ENCODE results near the gene AMPH. TPM values are rescaled to one million over a fixed set of nuclear protein-coding genes. Genes with fewer than 3 reads are reported as not detected.
A peak's percentile ranks its signal among the peaks of the same experiment; 100 is the strongest.
"Not testable (repeated sequence)": the region's sequence is repeated elsewhere in the genome, so short reads cannot be mapped to it uniquely, and the experiment has no call there.

Gene AMPH
- total RNA-seq, 1 experiment from 2014 or later = not detected

DNA sequence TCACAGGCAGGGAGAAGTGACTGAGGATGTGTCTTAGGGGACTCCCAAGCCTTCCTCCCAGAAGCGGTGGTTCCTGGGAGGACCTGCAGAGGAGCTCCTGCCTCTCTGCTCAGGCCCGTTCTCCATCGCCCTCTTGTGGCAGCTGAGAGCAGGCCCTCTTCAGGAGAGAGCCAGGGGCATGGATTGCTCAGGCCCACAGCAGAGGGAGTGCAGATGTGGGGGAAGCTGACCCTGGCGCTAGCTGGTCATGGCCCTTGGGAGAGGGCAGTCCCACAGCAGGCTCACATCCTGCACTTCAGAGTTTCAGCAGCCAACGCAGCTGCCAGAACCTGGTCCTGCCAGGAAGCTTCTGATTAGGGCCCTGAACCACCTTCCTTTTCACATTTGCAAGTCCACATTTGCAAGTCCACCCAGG is 263.0 kb downstream of the AMPH start:
- Histone ChIP-seq H3K4me3 (ENCODE audit: low read length) (no peak overlapping the region), H3K4me1 (ENCODE audit: low read length) (peaks cover 7% of the 10 kb centered on the region), H3K27me3 (ENCODE audit: low read length) (no peaks in the 10 kb centered on the region), H3K27ac (ENCODE audit: low read length) (no peak overlapping the region), H2AFZ (ENCODE audit: low read length) (no peak overlapping the region), H4K20me1 (ENCODE audit: insufficient read depth, low read depth, low read length) (no peaks in the 10 kb centered on the region), H3K9me3 (ENCODE audit: low read length) (no peaks in the 10 kb centered on the region), H3K36me3 (ENCODE audit: insufficient read depth, low read length) (no peaks in the 10 kb centered on the region), H3K79me2 (ENCODE audit: low read length) (peaks cover 70% of the 10 kb centered on the region), H3K9me2 (replicated peaks; ENCODE audit: insufficient read depth, low read length) (no peaks in the 10 kb centered on the region), H3K9ac (ENCODE audit: low read length) (no peak overlapping the region), H3K4me2 (ENCODE audit: low read depth, low read length, poor library complexity, severe bottlenecking) (no peak overlapping the region)
- DNase-seq = peak; percentile 87

DNA sequence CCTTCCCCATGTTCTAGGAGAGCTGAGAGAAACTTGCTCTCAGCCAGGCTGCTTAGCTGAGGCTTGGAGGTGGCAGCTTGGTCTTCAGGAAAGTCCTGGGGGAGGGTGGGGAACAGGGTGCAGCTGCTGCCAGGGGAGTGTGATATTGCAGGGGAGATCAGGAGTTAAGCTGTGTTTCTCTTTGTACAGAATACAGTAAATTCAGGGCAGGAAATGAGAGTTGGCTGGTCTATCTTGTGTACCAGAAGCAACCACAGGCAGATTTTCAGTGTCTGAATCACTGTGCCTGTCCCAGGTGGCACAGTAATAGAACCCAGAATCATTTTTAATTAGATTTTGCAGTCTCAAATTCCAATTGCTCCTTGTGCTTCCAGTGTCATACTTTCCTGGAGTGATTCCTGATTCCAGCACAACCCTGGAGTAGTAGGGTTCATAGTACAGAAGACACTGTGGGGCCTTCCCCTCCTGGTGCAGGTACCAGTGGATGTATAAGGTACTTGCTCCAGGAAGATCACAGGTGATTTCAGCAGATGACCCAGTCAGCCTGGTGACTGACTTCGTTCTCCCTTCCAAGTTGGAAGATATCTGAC is 263.8 kb downstream of the AMPH start:
- no peaks in the 10 kb centered on the region for H3K9me3 ChIP-seq (ENCODE audit: low read length)
- no peak overlapping the region for H2AFZ ChIP-seq (ENCODE audit: low read length)
- no peak overlapping the region for H3K9ac ChIP-seq (ENCODE audit: low read length)
- H3K4me1 ChIP-seq (ENCODE audit: low read length) = peaks cover 7% of the 10 kb centered on the region
- H3K36me3 ChIP-seq (ENCODE audit: insufficient read depth, low read length) = no peaks in the 10 kb centered on the region
- H3K79me2 ChIP-seq (ENCODE audit: low read length) = peaks cover 71% of the 10 kb centered on the region
- no peaks in the 10 kb centered on the region for H3K9me2 ChIP-seq (replicated peaks; ENCODE audit: insufficient read depth, low read length)
- DNase-seq = no peak
- H3K27me3 ChIP-seq (ENCODE audit: low read length) = no peaks in the 10 kb centered on the region
- no peak overlapping the region for H3K4me2 ChIP-seq (ENCODE audit: low read depth, low read length, poor library complexity, severe bottlenecking)
- H3K27ac ChIP-seq (ENCODE audit: low read length) = 0 out of 2 replicates have a peak overlapping the region, but pooled peaks have one; percentile 18
- no peak overlapping the region for H3K4me3 ChIP-seq (ENCODE audit: low read length)
- H4K20me1 ChIP-seq (ENCODE audit: insufficient read depth, low read depth, low read length) = no peaks in the 10 kb centered on the region

DNA sequence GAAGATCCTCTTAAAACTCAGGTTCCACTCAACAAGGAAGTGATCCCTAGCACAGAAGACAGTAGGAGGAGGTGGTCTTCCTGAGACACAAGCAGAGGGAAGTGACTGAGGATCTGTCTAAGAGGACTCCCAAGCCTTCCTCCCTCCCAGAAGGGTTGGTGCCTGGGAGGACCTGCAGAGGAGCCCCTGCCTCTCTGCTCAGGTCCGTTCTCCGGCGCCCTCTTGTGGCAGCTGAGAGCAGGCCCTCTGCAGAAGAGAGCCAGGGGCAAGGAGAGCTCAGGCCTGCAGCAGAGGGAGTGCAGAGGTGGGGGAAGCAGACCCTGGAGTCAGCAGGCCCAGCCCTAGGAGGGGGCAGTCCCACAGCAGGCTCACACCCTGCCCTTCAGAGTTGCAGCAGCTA is 267.8 kb downstream of the AMPH start:
- H3K9ac ChIP-seq (ENCODE audit: low read length); H2AFZ ChIP-seq (ENCODE audit: low read length); H3K27ac ChIP-seq (ENCODE audit: low read length); H3K36me3 ChIP-seq (ENCODE audit: insufficient read depth, low read length); H3K4me3 ChIP-seq (ENCODE audit: low read length); H3K9me2 ChIP-seq (replicated peaks; ENCODE audit: insufficient read depth, low read length); H3K4me2 ChIP-seq (ENCODE audit: low read depth, low read length, poor library complexity, severe bottlenecking); H3K27me3 ChIP-seq (ENCODE audit: low read length); H3K9me3 ChIP-seq (ENCODE audit: low read length); H4K20me1 ChIP-seq (ENCODE audit: insufficient read depth, low read depth, low read length): not testable (repeated sequence)
- peak; percentile 85 for DNase-seq
- peaks cover 61% of the 10 kb centered on the region for H3K79me2 ChIP-seq (ENCODE audit: low read length)
- peaks cover 23% of the 10 kb centered on the region for H3K4me1 ChIP-seq (ENCODE audit: low read length)

DNA sequence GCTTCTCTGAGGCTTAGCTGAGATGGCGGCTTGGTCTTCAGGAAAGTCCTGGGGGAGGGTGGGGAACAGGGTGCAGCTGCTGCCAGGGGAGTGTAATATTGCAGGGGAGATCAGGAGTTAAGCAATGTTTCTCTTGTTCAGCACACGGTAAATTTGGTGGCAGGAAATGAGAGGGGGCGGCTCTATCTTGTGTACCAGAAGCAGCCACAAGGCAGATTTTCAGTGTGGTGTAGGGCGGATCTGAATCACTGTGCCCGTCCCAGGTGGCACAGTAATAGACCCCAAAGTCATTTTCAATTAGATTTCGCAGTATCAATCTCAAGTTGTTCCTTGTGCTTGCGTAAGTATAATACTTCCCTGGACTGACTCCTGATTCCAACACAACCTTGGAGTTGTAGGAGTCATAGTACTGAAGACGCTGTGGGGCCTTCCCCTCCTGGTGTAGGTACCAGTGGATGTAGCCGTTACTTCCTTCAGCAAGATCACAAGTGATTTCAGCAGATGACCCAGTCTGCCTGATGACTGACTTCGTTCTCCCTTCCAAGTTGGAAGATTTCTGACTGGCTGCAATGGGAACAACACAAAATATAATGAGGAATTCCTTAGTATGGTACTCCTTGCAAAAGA is 268.4 kb downstream of the AMPH start:
- not testable (repeated sequence) for H3K27ac ChIP-seq (ENCODE audit: low read length); H3K9me3 ChIP-seq (ENCODE audit: low read length); H3K4me3 ChIP-seq (ENCODE audit: low read length); H4K20me1 ChIP-seq (ENCODE audit: insufficient read depth, low read depth, low read length); H3K36me3 ChIP-seq (ENCODE audit: insufficient read depth, low read length); H2AFZ ChIP-seq (ENCODE audit: low read length); H3K27me3 ChIP-seq (ENCODE audit: low read length); H3K9me2 ChIP-seq (replicated peaks; ENCODE audit: insufficient read depth, low read length); H3K4me2 ChIP-seq (ENCODE audit: low read depth, low read length, poor library complexity, severe bottlenecking); H3K9ac ChIP-seq (ENCODE audit: low read length)
- H3K4me1 ChIP-seq (ENCODE audit: low read length) = peaks cover 26% of the 10 kb centered on the region
- H3K79me2 ChIP-seq (ENCODE audit: low read length) = peaks cover 56% of the 10 kb centered on the region
- DNase-seq = peak; percentile 41

DNA sequence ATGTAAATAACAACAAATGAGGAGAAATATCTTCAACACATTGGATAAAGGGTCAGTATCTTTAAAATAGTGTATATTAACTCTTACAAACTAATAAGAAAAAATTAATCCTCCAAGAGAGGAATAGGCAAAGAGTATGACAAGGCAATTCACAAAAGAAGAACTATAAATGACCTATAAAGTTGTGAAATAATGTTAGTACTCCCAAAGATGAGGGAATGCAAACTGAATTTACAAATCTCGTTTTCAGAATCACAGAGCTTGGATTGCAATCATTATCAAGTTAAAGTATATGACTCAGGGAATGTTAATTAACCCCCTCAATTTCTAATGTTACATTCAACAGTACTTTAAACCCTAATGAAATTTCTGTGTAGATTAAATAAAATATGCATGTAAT is 270.4 kb downstream of the AMPH start:
- no peak overlapping the region for H3K27ac ChIP-seq (ENCODE audit: low read length)

DNA sequence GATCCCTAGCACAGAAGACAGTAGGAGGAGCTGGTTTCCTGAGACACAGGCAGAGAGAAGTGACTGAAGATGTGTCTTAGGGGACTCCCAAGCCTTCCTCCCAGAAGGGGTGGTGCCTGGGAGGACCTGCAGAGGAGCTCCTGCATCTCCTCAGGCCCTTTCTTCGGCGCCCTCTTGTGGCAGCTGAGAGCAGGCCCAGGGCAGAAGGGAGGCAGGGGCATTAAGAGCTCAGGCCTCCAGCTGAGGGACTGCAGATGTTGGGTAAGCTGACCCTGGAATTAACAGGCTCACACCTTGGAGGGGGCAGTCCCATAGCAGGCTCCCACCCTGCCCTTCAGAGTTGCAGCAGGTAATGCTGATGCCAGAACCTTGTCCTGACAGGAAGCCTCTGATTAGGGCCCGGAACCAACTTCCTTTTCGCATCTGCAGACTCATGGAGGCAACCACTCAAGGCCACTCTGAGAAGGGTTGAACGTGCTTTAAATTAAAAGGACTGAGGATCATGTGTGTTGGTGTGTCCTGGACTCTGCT is 272.0 kb downstream of the AMPH start:
- peaks cover 65% of the 10 kb centered on the region for H3K79me2 ChIP-seq (ENCODE audit: low read length)
- H3K4me1 ChIP-seq (ENCODE audit: low read length) = peaks cover 41% of the 10 kb centered on the region
- H3K4me2 ChIP-seq (ENCODE audit: low read depth, low read length, poor library complexity, severe bottlenecking) = peak overlapping the region; percentile 82
- H3K27me3 ChIP-seq (ENCODE audit: low read length); H3K9me3 ChIP-seq (ENCODE audit: low read length); H3K36me3 ChIP-seq (ENCODE audit: insufficient read depth, low read length); H3K9me2 ChIP-seq (replicated peaks; ENCODE audit: insufficient read depth, low read length); H4K20me1 ChIP-seq (ENCODE audit: insufficient read depth, low read depth, low read length): not testable (repeated sequence)
- peak overlapping the region; percentile 78 for H3K9ac ChIP-seq (ENCODE audit: low read length)
- DNase-seq = peak; percentile 87
- peak overlapping the region; percentile 70 for H3K27ac ChIP-seq (ENCODE audit: low read length)
- peak overlapping the region; percentile 62; the same call in 1 of the 2 replicates for H2AFZ ChIP-seq (ENCODE audit: low read length)
- peak overlapping the region; percentile 79 for H3K4me3 ChIP-seq (ENCODE audit: low read length)

More for the DNA sequence above, 270.4 kb downstream of the AMPH start:
- peak; percentile 16 for DNase-seq
- no peak overlapping the region for H3K4me3 ChIP-seq (ENCODE audit: low read length)
- no peaks in the 10 kb centered on the region for H3K27me3 ChIP-seq (ENCODE audit: low read length)
- no peaks in the 10 kb centered on the region for H4K20me1 ChIP-seq (ENCODE audit: insufficient read depth, low read depth, low read length)
- H3K9me3 ChIP-seq (ENCODE audit: low read length) = no peaks in the 10 kb centered on the region
- H3K79me2 ChIP-seq (ENCODE audit: low read length) = peaks cover 64% of the 10 kb centered on the region
- H3K36me3 ChIP-seq (ENCODE audit: insufficient read depth, low read length) = no peaks in the 10 kb centered on the region
- no peak overlapping the region for H2AFZ ChIP-seq (ENCODE audit: low read length)
- H3K4me1 ChIP-seq (ENCODE audit: low read length) = peaks cover 41% of the 10 kb centered on the region
- peak overlapping the region; percentile 82 for H3K4me2 ChIP-seq (ENCODE audit: low read depth, low read length, poor library complexity, severe bottlenecking)
- no peaks in the 10 kb centered on the region for H3K9me2 ChIP-seq (replicated peaks; ENCODE audit: insufficient read depth, low read length)
- H3K9ac ChIP-seq (ENCODE audit: low read length) = no peak overlapping the region

DNA sequence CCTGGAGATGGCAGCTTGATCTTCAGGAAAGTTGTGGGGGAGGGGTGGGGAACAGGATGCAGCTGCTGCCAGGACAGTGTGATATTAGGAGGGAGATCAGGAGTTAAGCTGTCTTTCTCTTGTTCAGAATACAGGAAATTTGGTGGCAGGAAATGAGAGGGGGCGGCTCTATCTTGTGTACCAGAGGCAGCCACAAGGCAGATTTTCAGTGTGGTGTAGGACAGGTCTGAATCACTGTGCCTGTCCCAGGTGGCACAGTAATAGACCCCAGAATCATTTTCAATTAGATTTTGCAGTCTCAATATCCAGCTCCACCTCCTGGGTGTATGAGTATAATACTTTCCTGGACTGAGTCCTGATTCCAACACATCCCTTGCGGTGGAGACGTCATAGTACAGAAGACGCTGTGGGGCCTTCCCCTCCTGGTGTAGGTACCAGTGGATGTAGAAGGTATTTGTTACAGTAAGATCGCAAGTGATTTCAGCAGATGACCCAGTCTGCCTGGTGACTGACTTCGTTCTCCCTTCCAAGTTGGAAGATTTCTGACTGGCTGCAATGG is 272.8 kb downstream of the AMPH start:
- not testable (repeated sequence) for H3K9me2 ChIP-seq (replicated peaks; ENCODE audit: insufficient read depth, low read length); H3K27me3 ChIP-seq (ENCODE audit: low read length); H3K9me3 ChIP-seq (ENCODE audit: low read length); H3K36me3 ChIP-seq (ENCODE audit: insufficient read depth, low read length); H4K20me1 ChIP-seq (ENCODE audit: insufficient read depth, low read depth, low read length)
- peak overlapping the region; percentile 82 for H3K4me2 ChIP-seq (ENCODE audit: low read depth, low read length, poor library complexity, severe bottlenecking)
- peaks cover 68% of the 10 kb centered on the region for H3K79me2 ChIP-seq (ENCODE audit: low read length)
- peaks cover 45% of the 10 kb centered on the region for H3K4me1 ChIP-seq (ENCODE audit: low read length)
- peak overlapping the region; percentile 70 for H3K27ac ChIP-seq (ENCODE audit: low read length)
- peak overlapping the region; percentile 78 for H3K9ac ChIP-seq (ENCODE audit: low read length)
- H2AFZ ChIP-seq (ENCODE audit: low read length) = peak overlapping the region; percentile 62
- peak; percentile 52 for DNase-seq
- H3K4me3 ChIP-seq (ENCODE audit: low read length) = peak overlapping the region; percentile 79

DNA sequence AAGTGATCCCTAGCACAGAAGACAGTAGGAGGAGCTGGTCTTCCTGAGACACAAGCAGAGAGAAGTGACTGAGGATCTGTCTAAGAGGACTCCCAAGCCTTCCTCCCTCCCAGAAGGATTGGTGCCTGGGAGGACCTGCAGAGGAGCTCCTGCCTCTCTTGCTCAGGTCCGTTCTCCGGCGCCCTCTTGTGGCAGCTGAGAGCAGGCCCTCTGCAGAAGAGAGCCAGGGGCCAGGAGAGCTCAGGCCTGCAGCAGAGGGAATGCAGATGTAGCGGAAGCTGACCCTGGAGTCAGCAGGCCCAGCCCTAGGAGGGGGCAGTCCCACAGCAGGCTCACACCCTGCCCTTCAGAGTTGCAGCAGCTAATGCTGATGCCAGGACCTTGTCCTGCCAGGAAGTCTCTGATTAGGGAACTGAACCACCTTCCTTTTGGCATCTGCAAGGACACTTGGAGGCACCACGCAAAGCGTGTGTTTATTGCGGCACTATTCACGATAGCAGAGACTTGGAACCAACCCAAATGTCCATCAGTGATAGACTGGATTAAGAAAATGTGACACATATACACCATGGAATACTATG is 276.8 kb downstream of the AMPH start:
- Histone ChIP-seq H3K79me2 (ENCODE audit: low read length) (peaks cover 80% of the 10 kb centered on the region), H3K4me1 (ENCODE audit: low read length) (peaks cover 51% of the 10 kb centered on the region)
- H3K36me3 ChIP-seq (ENCODE audit: insufficient read depth, low read length); H2AFZ ChIP-seq (ENCODE audit: low read length); H3K27ac ChIP-seq (ENCODE audit: low read length); H3K27me3 ChIP-seq (ENCODE audit: low read length); H3K9ac ChIP-seq (ENCODE audit: low read length); H3K9me3 ChIP-seq (ENCODE audit: low read length); H4K20me1 ChIP-seq (ENCODE audit: insufficient read depth, low read depth, low read length); H3K4me2 ChIP-seq (ENCODE audit: low read depth, low read length, poor library complexity, severe bottlenecking); H3K4me3 ChIP-seq (ENCODE audit: low read length); H3K9me2 ChIP-seq (replicated peaks; ENCODE audit: insufficient read depth, low read length): not testable (repeated sequence)
- DNase-seq = peak; percentile 87

Measured in Karpas-422 (cell line).